WERI-Rb-1 (cell line): ENCODE results near the gene MTURN.

Experiments used
- DNase-seq: peaks from one replicate; pipeline ENCODE4 v3.0.0-alpha.2; 2020
- H3K27ac ChIP-seq: fragments of 250-450 bp; sonication (Bioruptor Pico); 2 replicates; pipeline ENCODE4 v1.5.1; 2020; ENCODE audit warnings: mild to moderate bottlenecking, moderate library complexity
- H3K27me3 ChIP-seq: fragments of 250-450 bp; sonication (Bioruptor Pico); 2 replicates; pipeline ENCODE4 v1.5.1; 2021; ENCODE audit warnings: mild to moderate bottlenecking, low read depth, moderate library complexity; ENCODE audit not compliant: insufficient read depth, severe bottlenecking
- H3K36me3 ChIP-seq: fragments of 250-450 bp; sonication (Bioruptor Pico); 2 replicates; pipeline ENCODE4 v1.5.1; 2020; ENCODE audit warnings: mild to moderate bottlenecking, moderate library complexity
- H3K4me3 ChIP-seq: 2 replicates; pipeline ENCODE4 v1.5.1; 2011; ENCODE audit warnings: low read depth, mild to moderate bottlenecking, control low read depth, low read length
- H3K9me3 ChIP-seq: fragments of 250-450 bp; sonication (Bioruptor Pico); 2 replicates; pipeline ENCODE4 v1.5.1; 2021; ENCODE audit warnings: mild to moderate bottlenecking, moderate library complexity; ENCODE audit not compliant: severe bottlenecking
- CTCF ChIP-seq: IDR thresholded peaks from 2 replicates; pipeline ENCODE4 v1.5.1; 2011; ENCODE audit warnings: low read depth, mild to moderate bottlenecking, control low read depth, inconsistent platforms, low read length

Gene MTURN

GRCh38 chr7:30145426-30145970, 10.7 kb downstream of the MTURN start:
- peaks cover 3% of the 10 kb centered on the region for H3K36me3 ChIP-seq
- no peak overlapping the region for H3K4me3 ChIP-seq
- H3K27me3 ChIP-seq = no peaks in the 10 kb centered on the region
- H3K9me3 ChIP-seq = no peaks in the 10 kb centered on the region
- no peak for DNase-seq
- no peak overlapping the region for H3K27ac ChIP-seq
- TF ChIP-seq CTCF = no peak

GRCh38 chr7:30146127-30146612, 11.4 kb downstream of the MTURN start:
- peaks cover 3% of the 10 kb centered on the region for H3K36me3 ChIP-seq
- H3K27ac ChIP-seq = no peak overlapping the region
- H3K27me3 ChIP-seq = no peaks in the 10 kb centered on the region
- DNase-seq = no peak
- no peaks in the 10 kb centered on the region for H3K9me3 ChIP-seq
- TF ChIP-seq CTCF = no peak
- H3K4me3 ChIP-seq = no peak overlapping the region

GRCh38 chr7:30147223-30147622, 12.4 kb downstream of the MTURN start:
- no peak for TF ChIP-seq CTCF
- Histone ChIP-seq H3K27me3 (no peaks in the 10 kb centered on the region), H3K4me3 (no peak overlapping the region), H3K27ac (no peak overlapping the region), H3K36me3 (peaks cover 3% of the 10 kb centered on the region), H3K9me3 (no peaks in the 10 kb centered on the region)
- no peak for DNase-seq

GRCh38 chr7:30147785-30148184, 13.0 kb downstream of the MTURN start:
- Histone ChIP-seq H3K27ac (no peak overlapping the region), H3K27me3 (no peaks in the 10 kb centered on the region), H3K9me3 (no peaks in the 10 kb centered on the region), H3K36me3 (peaks cover 3% of the 10 kb centered on the region), H3K4me3 (no peak overlapping the region)
- no peak for TF ChIP-seq CTCF
- no peak for DNase-seq

- no peak for DNase-seq
- H3K27ac ChIP-seq = no peak overlapping the region
- no peaks in the 10 kb centered on the region for H3K27me3 ChIP-seq
- H3K4me3 ChIP-seq = no peak overlapping the region
- no peak for TF ChIP-seq CTCF
- no peaks in the 10 kb centered on the region for H3K9me3 ChIP-seq
- H3K36me3 ChIP-seq = peaks cover 3% of the 10 kb centered on the region
Observed at GRCh38 chr7:30148426-30148825, 13.6 kb downstream of the MTURN start.

GRCh38 chr7:30148951-30149459, 14.2 kb downstream of the MTURN start:
- Histone ChIP-seq H3K27me3 (no peaks in the 10 kb centered on the region), H3K27ac (no peak overlapping the region), H3K36me3 (peaks cover 3% of the 10 kb centered on the region), H3K9me3 (no peaks in the 10 kb centered on the region), H3K4me3 (no peak overlapping the region)
- no peak for TF ChIP-seq CTCF
- no peak for DNase-seq
